Liver (tissue), 9 donors: ENCODE results near the gene NFYC. TPM values are rescaled to one million over a fixed set of nuclear protein-coding genes. Genes with fewer than 3 reads are reported as not detected.

Experiments used
- DNase-seq: peaks from one replicate; pipeline ENCODE4 v3.0.0-alpha.2; 2017; ENCODE audit warnings: low spot score
- H3K27ac ChIP-seq, 2 donors: one replicate each; pipeline ENCODE4 v1.7.0; 2013; ENCODE audit warnings: inconsistent platforms in 2 of 2, low read length in 2 of 2, control low read depth in 1 of 2, low read depth in 1 of 2, mild to moderate bottlenecking in 1 of 2
- H3K27me3 ChIP-seq, 4 donors: one replicate each; pipeline versions ENCODE4 v1.6.1 to v1.7.0; 2013; ENCODE audit warnings: low read length in 3 of 4, inconsistent platforms in 1 of 4, mild to moderate bottlenecking in 1 of 4, moderate library complexity in 1 of 4; ENCODE audit not compliant: control insufficient read depth in 4 of 4, insufficient read depth in 4 of 4
- H3K36me3 ChIP-seq, 4 donors: one replicate each; pipeline versions ENCODE4 v1.6.1 to v1.7.0; 2013; ENCODE audit warnings: low read length in 3 of 4, mild to moderate bottlenecking in 3 of 4, low read depth in 1 of 4, moderate library complexity in 1 of 4; ENCODE audit not compliant: control insufficient read depth in 4 of 4, insufficient read depth in 3 of 4
- H3K4me1 ChIP-seq, 4 donors: one replicate each; pipeline versions ENCODE4 v1.6.1 to v1.7.0; 2013; ENCODE audit warnings: low read length in 3 of 4, mild to moderate bottlenecking in 3 of 4, moderate library complexity in 1 of 4; ENCODE audit not compliant: control insufficient read depth in 4 of 4, insufficient read depth in 4 of 4
- H3K4me3 ChIP-seq, 3 donors: one replicate each; pipeline versions ENCODE4 v1.6.1 to v1.7.0; 2013; ENCODE audit warnings: low read length in 3 of 3, control low read depth in 1 of 3, low read depth in 1 of 3, mild to moderate bottlenecking in 1 of 3
- H3K9ac ChIP-seq, 2 donors: one replicate each; pipeline ENCODE4 v1.7.0; 2013; ENCODE audit warnings: low read length in 2 of 2, mild to moderate bottlenecking in 2 of 2, moderate library complexity in 2 of 2, control low read depth in 1 of 2, low read depth in 1 of 2
- H3K9me3 ChIP-seq, 4 donors: one replicate each; pipeline versions ENCODE4 v1.6.1 to v1.7.0; 2013; ENCODE audit warnings: low read length in 3 of 4; ENCODE audit not compliant: control insufficient read depth in 4 of 4
- EGR1 ChIP-seq, 2 donors: IDR thresholded peaks; 2 replicates each; pipeline ENCODE4 v1.6.1; 2016 to 2018; ENCODE audit warnings: antibody characterized with exemption in 2 of 2, low read depth in 2 of 2
- FOXA1 ChIP-seq: IDR thresholded peaks from 2 replicates; pipeline ENCODE4 v1.6.1; 2016; ENCODE audit warnings: antibody characterized with exemption
- FOXA2 ChIP-seq: IDR thresholded peaks from 2 replicates; pipeline ENCODE4 v1.6.1; 2016; ENCODE audit warnings: antibody characterized with exemption
- GABPA ChIP-seq, 2 donors: IDR thresholded peaks in 1 of 2; conservative IDR thresholded peaks in 1 of 2; 2 replicates each; pipeline ENCODE4 v1.6.1; 2016; ENCODE audit warnings: antibody characterized with exemption in 2 of 2, mild to moderate bottlenecking in 1 of 2, moderate library complexity in 1 of 2
- HNF4A ChIP-seq, 2 donors: conservative IDR thresholded peaks; 2 replicates each; pipeline ENCODE4 v1.6.1; 2016; ENCODE audit warnings: antibody characterized with exemption in 2 of 2, mild to moderate bottlenecking in 2 of 2
- HNF4G ChIP-seq: IDR thresholded peaks from 2 replicates; pipeline ENCODE4 v1.6.1; 2016; ENCODE audit warnings: antibody characterized with exemption
- JUND ChIP-seq, 2 donors: IDR thresholded peaks; 2 replicates each; pipeline ENCODE4 v1.6.1; 2016; ENCODE audit warnings: antibody characterized with exemption in 2 of 2
- NR2F2 ChIP-seq: IDR thresholded peaks from 2 replicates; pipeline ENCODE4 v1.6.1; 2016; ENCODE audit warnings: antibody characterized with exemption
- RAD21 ChIP-seq, 2 donors: IDR thresholded peaks; 2 replicates each; pipeline ENCODE4 v1.6.1; 2016; ENCODE audit warnings: antibody characterized with exemption in 2 of 2, mild to moderate bottlenecking in 2 of 2
- RXRA ChIP-seq, 2 donors: IDR thresholded peaks; 2 replicates each; pipeline ENCODE4 v1.6.1; 2017 to 2018; ENCODE audit warnings: antibody characterized with exemption in 2 of 2, mild to moderate bottlenecking in 1 of 2
- SP1 ChIP-seq: IDR thresholded peaks from 2 replicates; pipeline ENCODE4 v1.6.1; 2018; ENCODE audit warnings: antibody characterized with exemption, mild to moderate bottlenecking
- YY1 ChIP-seq: IDR thresholded peaks from 2 replicates; pipeline ENCODE4 v1.6.1; 2016; ENCODE audit warnings: antibody characterized with exemption, mild to moderate bottlenecking
- WGBS: extraction: QIAGEN DNeasy Blood & Tissue Kit; methylation state at CpG from one replicate; pipeline ENCODE4 v1.1.7; 2013; 5-methylcytosine and 5-hydroxymethylcytosine counted together
- polyA plus RNA-seq, 2 donors: library from polyadenylated mRNA; stranded (reverse) in 1 of 2; unstranded in 1 of 2; fragments of 200-250 nt in 1 of 2; fragments of >200 nt in 1 of 2; fragmentation: Nextera tagmentation in 1 of 2; extraction: Ambion mirVana in 1 of 2; gene quantifications; one replicate each; pipeline versions ENCODE4 v1.2.1 to v1.2.3, GENCODE V29; 2013 to 2015
- total RNA-seq, 2 donors: library from RNA; depleted of rRNA; stranded (reverse); fragments of >200 nt; gene quantifications; one replicate each; pipeline ENCODE4 v1.2.3, GENCODE V29; 2014
- TF ChIP-seq, protein P1 (sequence below): IDR thresholded peaks from 2 replicates; pipeline ENCODE4 v1.6.1; 2016; ENCODE audit warnings: antibody characterized with exemption, mild to moderate bottlenecking
- TF ChIP-seq, protein P2 (sequence below): fragments of 150-350 bp; IDR thresholded peaks from 2 replicates; pipeline ENCODE4 v1.5.1; 2017; ENCODE audit warnings: improper control_type of control experiment, low read depth, low read length; ENCODE audit not compliant: missing input control
- TF ChIP-seq, protein P3 (sequence below): IDR thresholded peaks from 2 replicates; pipeline ENCODE4 v1.6.1; 2016; ENCODE audit warnings: antibody characterized with exemption
- TF ChIP-seq, protein P4 (sequence below): IDR thresholded peaks from 2 replicates; pipeline ENCODE4 v1.6.1; 2016; ENCODE audit warnings: antibody characterized with exemption
- TF ChIP-seq, protein P5 (sequence below): IDR thresholded peaks from 2 replicates; pipeline ENCODE4 v1.6.1; 2016; ENCODE audit warnings: antibody characterized with exemption
- donor health status: healthy.
- donor health status: healthy.
- donor health status: healthy.
- donor health status: healthy.
- donor health status: healthy.

The NFYC gene
- total and polyA plus RNA-seq, 4 donors, result 18.3 to 28.1 (median 26.8) TPM

DNA sequence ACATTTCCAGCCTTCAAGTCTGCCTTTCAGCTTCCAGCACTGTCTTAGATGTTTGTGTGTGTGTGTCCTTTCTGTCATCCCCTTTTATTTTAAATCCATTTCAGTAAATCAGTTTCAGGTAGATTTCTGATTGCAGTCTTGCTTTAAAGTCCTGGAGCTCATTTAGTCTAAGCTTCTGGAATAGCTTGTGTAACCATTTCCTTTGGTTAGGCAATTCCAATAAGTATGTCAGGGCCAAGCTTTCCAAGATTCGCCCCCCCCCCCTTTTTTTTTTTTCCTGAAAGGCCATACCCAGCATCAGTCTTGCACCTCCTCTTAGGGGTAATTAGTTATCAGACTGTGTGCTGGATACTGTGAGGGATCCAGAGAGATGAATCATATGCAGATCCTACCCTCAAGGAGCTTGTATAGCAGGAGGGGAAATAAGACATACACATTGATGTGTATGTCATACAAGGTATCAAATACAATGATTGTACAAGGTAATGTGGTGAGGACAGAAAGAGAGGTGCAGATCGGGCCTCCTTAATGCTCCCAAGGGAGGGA lies 41.3 kb downstream of the NFYC start:
- H3K4me3 ChIP-seq, result no peak overlapping the region
- peak overlapping the region in 1 of 2 donors; percentile 12 for H3K9ac ChIP-seq
- peaks cover 7 to 38% (median 19%) of the 10 kb centered on the region in 4 donors for H3K4me1 ChIP-seq
- no peak for DNase-seq
- H3K36me3 ChIP-seq, result peaks cover 0 to 2% (median 0%) of the 10 kb centered on the region in 4 donors
- no peak for TF ChIP-seq FOXA1
- no peak for TF ChIP-seq FOXA2
- no peak for TF ChIP-seq JUND (IDR thresholded peaks at IDR 0.05)
- TF ChIP-seq, protein P1, sequence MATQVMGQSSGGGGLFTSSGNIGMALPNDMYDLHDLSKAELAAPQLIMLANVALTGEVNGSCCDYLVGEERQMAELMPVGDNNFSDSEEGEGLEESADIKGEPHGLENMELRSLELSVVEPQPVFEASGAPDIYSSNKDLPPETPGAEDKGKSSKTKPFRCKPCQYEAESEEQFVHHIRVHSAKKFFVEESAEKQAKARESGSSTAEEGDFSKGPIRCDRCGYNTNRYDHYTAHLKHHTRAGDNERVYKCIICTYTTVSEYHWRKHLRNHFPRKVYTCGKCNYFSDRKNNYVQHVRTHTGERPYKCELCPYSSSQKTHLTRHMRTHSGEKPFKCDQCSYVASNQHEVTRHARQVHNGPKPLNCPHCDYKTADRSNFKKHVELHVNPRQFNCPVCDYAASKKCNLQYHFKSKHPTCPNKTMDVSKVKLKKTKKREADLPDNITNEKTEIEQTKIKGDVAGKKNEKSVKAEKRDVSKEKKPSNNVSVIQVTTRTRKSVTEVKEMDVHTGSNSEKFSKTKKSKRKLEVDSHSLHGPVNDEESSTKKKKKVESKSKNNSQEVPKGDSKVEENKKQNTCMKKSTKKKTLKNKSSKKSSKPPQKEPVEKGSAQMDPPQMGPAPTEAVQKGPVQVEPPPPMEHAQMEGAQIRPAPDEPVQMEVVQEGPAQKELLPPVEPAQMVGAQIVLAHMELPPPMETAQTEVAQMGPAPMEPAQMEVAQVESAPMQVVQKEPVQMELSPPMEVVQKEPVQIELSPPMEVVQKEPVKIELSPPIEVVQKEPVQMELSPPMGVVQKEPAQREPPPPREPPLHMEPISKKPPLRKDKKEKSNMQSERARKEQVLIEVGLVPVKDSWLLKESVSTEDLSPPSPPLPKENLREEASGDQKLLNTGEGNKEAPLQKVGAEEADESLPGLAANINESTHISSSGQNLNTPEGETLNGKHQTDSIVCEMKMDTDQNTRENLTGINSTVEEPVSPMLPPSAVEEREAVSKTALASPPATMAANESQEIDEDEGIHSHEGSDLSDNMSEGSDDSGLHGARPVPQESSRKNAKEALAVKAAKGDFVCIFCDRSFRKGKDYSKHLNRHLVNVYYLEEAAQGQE, result no peak
- TF ChIP-seq HNF4G, result no peak
- TF ChIP-seq RAD21 (IDR thresholded peaks at IDR 0.05), result no peak
- TF ChIP-seq YY1, result no peak
- no peak for TF ChIP-seq EGR1 (IDR thresholded peaks at IDR 0.05; ENCODE audit: low read depth in 2 of 2)
- no peak for TF ChIP-seq SP1
- TF ChIP-seq, protein P2, sequence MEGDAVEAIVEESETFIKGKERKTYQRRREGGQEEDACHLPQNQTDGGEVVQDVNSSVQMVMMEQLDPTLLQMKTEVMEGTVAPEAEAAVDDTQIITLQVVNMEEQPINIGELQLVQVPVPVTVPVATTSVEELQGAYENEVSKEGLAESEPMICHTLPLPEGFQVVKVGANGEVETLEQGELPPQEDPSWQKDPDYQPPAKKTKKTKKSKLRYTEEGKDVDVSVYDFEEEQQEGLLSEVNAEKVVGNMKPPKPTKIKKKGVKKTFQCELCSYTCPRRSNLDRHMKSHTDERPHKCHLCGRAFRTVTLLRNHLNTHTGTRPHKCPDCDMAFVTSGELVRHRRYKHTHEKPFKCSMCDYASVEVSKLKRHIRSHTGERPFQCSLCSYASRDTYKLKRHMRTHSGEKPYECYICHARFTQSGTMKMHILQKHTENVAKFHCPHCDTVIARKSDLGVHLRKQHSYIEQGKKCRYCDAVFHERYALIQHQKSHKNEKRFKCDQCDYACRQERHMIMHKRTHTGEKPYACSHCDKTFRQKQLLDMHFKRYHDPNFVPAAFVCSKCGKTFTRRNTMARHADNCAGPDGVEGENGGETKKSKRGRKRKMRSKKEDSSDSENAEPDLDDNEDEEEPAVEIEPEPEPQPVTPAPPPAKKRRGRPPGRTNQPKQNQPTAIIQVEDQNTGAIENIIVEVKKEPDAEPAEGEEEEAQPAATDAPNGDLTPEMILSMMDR, result no peak
- TF ChIP-seq, protein P3, sequence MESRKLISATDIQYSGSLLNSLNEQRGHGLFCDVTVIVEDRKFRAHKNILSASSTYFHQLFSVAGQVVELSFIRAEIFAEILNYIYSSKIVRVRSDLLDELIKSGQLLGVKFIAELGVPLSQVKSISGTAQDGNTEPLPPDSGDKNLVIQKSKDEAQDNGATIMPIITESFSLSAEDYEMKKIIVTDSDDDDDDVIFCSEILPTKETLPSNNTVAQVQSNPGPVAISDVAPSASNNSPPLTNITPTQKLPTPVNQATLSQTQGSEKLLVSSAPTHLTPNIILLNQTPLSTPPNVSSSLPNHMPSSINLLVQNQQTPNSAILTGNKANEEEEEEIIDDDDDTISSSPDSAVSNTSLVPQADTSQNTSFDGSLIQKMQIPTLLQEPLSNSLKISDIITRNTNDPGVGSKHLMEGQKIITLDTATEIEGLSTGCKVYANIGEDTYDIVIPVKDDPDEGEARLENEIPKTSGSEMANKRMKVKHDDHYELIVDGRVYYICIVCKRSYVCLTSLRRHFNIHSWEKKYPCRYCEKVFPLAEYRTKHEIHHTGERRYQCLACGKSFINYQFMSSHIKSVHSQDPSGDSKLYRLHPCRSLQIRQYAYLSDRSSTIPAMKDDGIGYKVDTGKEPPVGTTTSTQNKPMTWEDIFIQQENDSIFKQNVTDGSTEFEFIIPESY, result no peak
- no peak for TF ChIP-seq HNF4A (conservative IDR thresholded peaks at IDR 0.05)
- no peak for TF ChIP-seq NR2F2
- TF ChIP-seq, protein P4, sequence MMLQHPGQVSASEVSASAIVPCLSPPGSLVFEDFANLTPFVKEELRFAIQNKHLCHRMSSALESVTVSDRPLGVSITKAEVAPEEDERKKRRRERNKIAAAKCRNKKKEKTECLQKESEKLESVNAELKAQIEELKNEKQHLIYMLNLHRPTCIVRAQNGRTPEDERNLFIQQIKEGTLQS, result no peak
- TF ChIP-seq, protein P5, sequence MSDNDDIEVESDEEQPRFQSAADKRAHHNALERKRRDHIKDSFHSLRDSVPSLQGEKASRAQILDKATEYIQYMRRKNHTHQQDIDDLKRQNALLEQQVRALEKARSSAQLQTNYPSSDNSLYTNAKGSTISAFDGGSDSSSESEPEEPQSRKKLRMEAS, result no peak
- no peak for TF ChIP-seq RXRA (IDR thresholded peaks at IDR 0.05)
- no peak for TF ChIP-seq GABPA (IDR thresholded peaks at IDR 0.05 in 1 of 2, conservative IDR thresholded peaks at IDR 0.05 in 1 of 2)
- 80% methylated on average over 2 of the region's 2 CpGs for WGBS
- no peaks in the 10 kb centered on the region for H3K9me3 ChIP-seq
- H3K27ac ChIP-seq, result no peak overlapping the region
- no peaks in the 10 kb centered on the region for H3K27me3 ChIP-seq
